Esophagus squamous epithelium (tissue), 5 donors: Measurements from ENCODE around the gene CKLF. TPM values are rescaled to one million over a fixed set of nuclear protein-coding genes. Genes with fewer than 3 reads are reported as not detected.

Experiments
- DNase-seq: peaks from one replicate; lab custom pipeline; 2025; lab: John Stamatoyannopoulos, UW
- H3K27ac ChIP-seq, 4 donors: fragments of 200-600 bp; sonication (generic); one replicate each; pipeline ENCODE4 v1.5.1; 2016 to 2019; ENCODE audit warnings: mild to moderate bottlenecking in 1 of 4
- H3K27me3 ChIP-seq, 4 donors: fragments of 200-600 bp; sonication (generic); 1 replicate in 3 of 4; 2 replicates in 1 of 4; pipeline versions ENCODE4 v1.5.1 to v1.6.0; 2017 to 2021; ENCODE audit warnings: antibody characterized with exemption in 1 of 4
- H3K36me3 ChIP-seq, 3 donors: fragments of 200-600 bp; sonication (generic); one replicate each; pipeline ENCODE4 v1.5.1; 2016 to 2019
- H3K4me1 ChIP-seq, 3 donors: fragments of 200-600 bp; sonication (generic); one replicate each; pipeline ENCODE4 v1.5.1; 2017 to 2019
- H3K4me3 ChIP-seq, 4 donors: fragments of 200-600 bp; sonication (generic); 1 replicate in 3 of 4; 2 replicates in 1 of 4; pipeline ENCODE4 v1.5.1; 2016 to 2019; ENCODE audit warnings: mild to moderate bottlenecking in 2 of 4, moderate library complexity in 1 of 4
- H3K9me3 ChIP-seq, 3 donors: fragments of 200-600 bp; sonication (generic); one replicate each; pipeline ENCODE4 v1.5.1; 2016 to 2019
- CTCF ChIP-seq, 6 experiments: fragments of 450-650 bp in 4 of 6; fragments of 200-600 bp in 2 of 6; sonication (generic) in 2 of 6; IDR thresholded peaks; one replicate each; pipeline ENCODE4 v1.5.1; 2016 to 2019; ENCODE audit warnings: antibody characterized with exemption in 6 of 6, mild to moderate bottlenecking in 4 of 6, moderate library complexity in 4 of 6
- POLR2A ChIP-seq, 4 donors: fragments of 450-650 bp; IDR thresholded peaks; one replicate each; pipeline ENCODE4 v1.6.1; 2017; ENCODE audit warnings: antibody characterized with exemption in 4 of 4, mild to moderate bottlenecking in 4 of 4, moderate library complexity in 3 of 4
- WGBS, 2 donors: methylation state at CpG; one replicate each; pipeline ENCODE4 v1.1.5; 2018; 5-methylcytosine and 5-hydroxymethylcytosine counted together
- intact Hi-C: fragments of 100-400 bp; cut with DNase I; formaldehyde crosslinking; loops from one replicate; pipeline ENCODE4 v1.15.0; 2022
- total RNA-seq, 4 donors: library from RNA; depleted of rRNA; stranded (reverse); fragments of >200 nt; gene quantifications; one replicate each; pipeline ENCODE4 v1.1.0, GENCODE V29; 2016
- donor health status: DM: yes; HTN: yes; CAD: no.

CKLF gene
- total RNA-seq, 4 donors from 2014 or later, result 8.6 to 34.1 (median 16.9) TPM

- Histone ChIP-seq H3K36me3 (peaks cover 0 to 23% (median 0%) of the 10 kb centered on the region in 3 donors), H3K4me3 (no peak overlapping the region), H3K9me3 (no peaks in the 10 kb centered on the region), H3K4me1 (peaks cover 59 to 100% (median 85%) of the 10 kb centered on the region in 3 donors), H3K27ac (peak overlapping the region; percentile 27 to 94 (median 90)), H3K27me3 (no peaks in the 10 kb centered on the region)
- intact Hi-C loops, result no loop called here
- TF ChIP-seq POLR2A (IDR thresholded peaks at IDR 0.05) (no peak), CTCF (IDR thresholded peaks at IDR 0.05) (no peak)
- 84 to 92% methylated on average over 10 to 11 of the region's 11 CpGs for WGBS, 2 donors
- DNase-seq, result no peak
Measured at GRCh38 chr16:66519482-66520373, 32.6 kb upstream of the CKLF start.

GRCh38 chr16:66520406-66521170 is 31.8 kb upstream of the CKLF start:
- TF ChIP-seq CTCF (IDR thresholded peaks at IDR 0.05), result no peak
- peak in 1 of 4 donors; percentile 13 for TF ChIP-seq POLR2A (IDR thresholded peaks at IDR 0.05)
- 75 to 80% methylated on average over 10 to 11 of the region's 14 CpGs for WGBS, 2 donors
- Histone ChIP-seq H3K27me3 (no peaks in the 10 kb centered on the region), H3K9me3 (no peaks in the 10 kb centered on the region), H3K4me1 (peaks cover 54 to 98% (median 79%) of the 10 kb centered on the region in 3 donors), H3K4me3 (no peak overlapping the region), H3K27ac (peak overlapping the region; percentile 27 to 94 (median 90)), H3K36me3 (peaks cover 0 to 27% (median 0%) of the 10 kb centered on the region in 3 donors)
- DNase-seq, result no peak
- intact Hi-C loops, result no loop called here

- intact Hi-C loops, result no loop called here
- TF ChIP-seq CTCF (IDR thresholded peaks at IDR 0.05), result no peak
- TF ChIP-seq POLR2A (IDR thresholded peaks at IDR 0.05), result no peak
- WGBS, 2 donors, result 100% methylated on average over 1 of the region's 5 CpGs; no CpG with 5 or more reads in 1 of the 2 donors
- Histone ChIP-seq H3K27ac (peak overlapping the region; percentile 27 to 92 (median 74)), H3K27me3 (no peaks in the 10 kb centered on the region), H3K4me1 (peaks cover 47 to 91% (median 72%) of the 10 kb centered on the region in 3 donors), H3K9me3 (no peaks in the 10 kb centered on the region), H3K36me3 (peaks cover 0 to 32% (median 0%) of the 10 kb centered on the region in 3 donors), H3K4me3 (no peak overlapping the region)
- DNase-seq, result no peak
Measured at GRCh38 chr16:66521252-66521713, 31.1 kb upstream of the CKLF start.

- peak overlapping the region; percentile 38 to 92 (median 74) for H3K27ac ChIP-seq
- peaks cover 0 to 41% (median 4%) of the 10 kb centered on the region in 3 donors for H3K36me3 ChIP-seq
- no peaks in the 10 kb centered on the region for H3K27me3 ChIP-seq
- no peak overlapping the region for H3K4me3 ChIP-seq
- TF ChIP-seq POLR2A (IDR thresholded peaks at IDR 0.05) (no peak), CTCF (IDR thresholded peaks at IDR 0.05) (no peak)
- H3K4me1 ChIP-seq, result peaks cover 38 to 82% (median 64%) of the 10 kb centered on the region in 3 donors
- H3K9me3 ChIP-seq, result no peaks in the 10 kb centered on the region
- 49 to 57% methylated on average over 9 to 14 of the region's 17 CpGs for WGBS, 2 donors
- intact Hi-C loops, result no loop called here
- DNase-seq, result no peak
Measured at GRCh38 chr16:66521951-66522771, 30.2 kb upstream of the CKLF start.
